A549 (cell line): Measurements from ENCODE around the gene HOXD8.

Experiments used
- CEBPB ChIP-seq, 2 experiments: fragments of >200 bp in 1 of 2; sonication (Bioruptor Twin) in 1 of 2; formaldehyde crosslinking in 1 of 2; IDR thresholded peaks; 2 replicates each; pipeline ENCODE4 v1.6.1; 2012 to 2016
- CTCF ChIP-seq: fragments of >200 bp; sonication (Bioruptor Twin); formaldehyde crosslinking; IDR thresholded peaks from 3 replicates; pipeline ENCODE4 v1.5.1; 2016
- ELK1 ChIP-seq: fragments of 150-350 bp; IDR thresholded peaks from 2 replicates; pipeline ENCODE4 v1.6.1; 2014; ENCODE audit warnings: low read depth, mild to moderate bottlenecking, low read length
- HDAC2 ChIP-seq: fragments of 200-600 bp; sonication (generic); IDR thresholded peaks from 2 replicates; pipeline ENCODE4 v1.6.1; 2016
- USF2 ChIP-seq: fragments of 450-650 bp; IDR thresholded peaks from 2 replicates; pipeline ENCODE4 v1.6.1; 2014; ENCODE audit warnings: antibody characterized with exemption

- TF ChIP-seq CTCF: peak; percentile 64
- no peak for TF ChIP-seq USF2
- no peak for TF ChIP-seq CEBPB (IDR thresholded peaks at IDR 0.05)
- no peak for TF ChIP-seq HDAC2
- TF ChIP-seq ELK1: no peak
These were observed 41.2 kb upstream of the HOXD8 start for GRCh38 chr2:176088048-176088936.
